ENCODE results near the gene CCBE1. TPM values are rescaled to one million over a fixed set of nuclear protein-coding genes. Genes with fewer than 3 reads are reported as not detected.

CCBE1 gene
- total and polyA plus RNA-seq, 9 of the 15 experiments (the other 6 are each of a cell fraction or from before 2014, with no cell fraction given) = 0.20 TPM; not detected in 8

GRCh38 chr18:59605633-59606192 is 91.5 kb downstream of the CCBE1 start:
- Histone ChIP-seq H3K4me2 (ENCODE audit: insufficient read depth, low read length) (no peak overlapping the region), H3K9me3 (replicated peaks; ENCODE audit: control insufficient read depth, insufficient read depth, low read depth, low read length) (no peaks in the 10 kb centered on the region), H3K27me3 (ENCODE audit: control insufficient read depth in 2 of 2, insufficient read depth in 2 of 2, low read length in 2 of 2) (no peaks in the 10 kb centered on the region), H3K36me3 (ENCODE audit: control insufficient read depth, insufficient read depth, low read length) (no peaks in the 10 kb centered on the region), H3K9ac (ENCODE audit: insufficient read depth in 1 of 2, low read depth in 2 of 2, low read length in 2 of 2) (no peak overlapping the region), H3K79me2 (ENCODE audit: control insufficient read depth, insufficient read depth, low read length) (no peaks in the 10 kb centered on the region), H4K20me1 (replicated peaks; ENCODE audit: control insufficient read depth, insufficient read depth, low read length) (no peaks in the 10 kb centered on the region), H3K9me1 (ENCODE audit: control insufficient read depth, insufficient read depth, low read length) (no peaks in the 10 kb centered on the region), H3K27ac (ENCODE audit: extremely low read depth, low read depth, low read length) (no peak overlapping the region), H3K4me3 (no peak overlapping the region), H3K4me1 (replicated peaks in 1 of 2; ENCODE audit: control insufficient read depth in 2 of 2, insufficient read depth in 2 of 2, low read length in 2 of 2) (no peaks in the 10 kb centered on the region), H2AFZ (ENCODE audit: low read depth, low read length) (no peak overlapping the region)
- FAIRE-seq = no peak
- 0% methylated on average over 11 of the region's 13 CpGs for WGBS (ENCODE audit: insufficient coverage, low coverage, missing lambda C conversion rate)
- in situ Hi-C loops (cut with MboI) = no loop called here
- no peak for DNase-seq (ENCODE audit: extremely low read depth in 1 of 4, low spot score in 3 of 4)
- intact Hi-C loops (cut with micrococcal nuclease) = no loop called here
- ATAC-seq = no peak
- BruUV-seq (replicated peaks) = no TSS peak
- ChIA-PET POLR2A (no interaction called here), CTCF (ENCODE audit: low intra/inter-chr PET ratio) (no interaction called here)
- no peak for TF ChIP-seq NELFE (IDR thresholded peaks at IDR 0.05; ENCODE audit: insufficient read depth, insufficient read length)
- no peak for TF ChIP-seq ZMIZ1 (IDR thresholded peaks at IDR 0.05; ENCODE audit: low read depth in 2 of 2, low read length in 2 of 2)
- TF ChIP-seq TOE1 (IDR thresholded peaks at IDR 0.05; ENCODE audit: borderline replicate concordance) = no peak
- no peak for TF ChIP-seq TOE1 (CRISPR knock-in tag; IDR thresholded peaks at IDR 0.05; ENCODE audit: borderline replicate concordance, low read depth)
- no peak for TF ChIP-seq TCF7 (IDR thresholded peaks at IDR 0.05; ENCODE audit: borderline replicate concordance)
- no peak for TF ChIP-seq SNRNP70 (optimal IDR thresholded peaks at IDR 0.05; ENCODE audit: low read depth, low read length)
